Small intestine (tissue), 7 donors: ENCODE results near the gene GSTT2. TPM values are rescaled to one million over a fixed set of nuclear protein-coding genes. Genes with fewer than 3 reads are reported as not detected.
"Not testable (repeated sequence)": the region's sequence is repeated elsewhere in the genome, so short reads cannot be mapped to it uniquely, and the experiment has no call there.

Experiments used
- DNase-seq, 2 donors: peaks; one replicate each; pipeline versions ENCODE4 v3.0.0 to v3.0.0-alpha.2; 2013
- FAIRE-seq: peaks from 2 replicates; lab custom pipeline; 2012; peaks lifted over from hg19 to GRCh38; lab: Jason Lieb, UNC
- H3K27ac ChIP-seq, 3 donors: one replicate each; pipeline ENCODE4 v1.5.1; 2013; ENCODE audit warnings: low read length in 2 of 3, mild to moderate bottlenecking in 2 of 3, control low read depth in 1 of 3, inconsistent platforms in 1 of 3, low read depth in 1 of 3, moderate library complexity in 1 of 3
- H3K27me3 ChIP-seq, 3 donors: one replicate each; pipeline ENCODE4 v1.6.1; 2013; ENCODE audit warnings: low read length in 3 of 3, inconsistent platforms in 1 of 3; ENCODE audit not compliant: control insufficient read depth in 3 of 3, insufficient read depth in 3 of 3
- H3K36me3 ChIP-seq, 3 donors: one replicate each; pipeline ENCODE4 v1.6.1; 2013; ENCODE audit warnings: low read length in 3 of 3, inconsistent platforms in 1 of 3, low read depth in 1 of 3, mild to moderate bottlenecking in 1 of 3, moderate library complexity in 1 of 3; ENCODE audit not compliant: control insufficient read depth in 3 of 3, insufficient read depth in 2 of 3
- H3K4me1 ChIP-seq, 3 donors: one replicate each; pipeline ENCODE4 v1.6.1; 2013; ENCODE audit warnings: low read length in 2 of 3, inconsistent platforms in 1 of 3, low read depth in 1 of 3, mild to moderate bottlenecking in 1 of 3, moderate library complexity in 1 of 3; ENCODE audit not compliant: control insufficient read depth in 3 of 3, insufficient read depth in 2 of 3
- H3K4me3 ChIP-seq, 3 donors: one replicate each; pipeline ENCODE4 v1.5.1; 2013; ENCODE audit warnings: low read length in 3 of 3, control low read depth in 1 of 3, inconsistent platforms in 1 of 3, low read depth in 1 of 3, mild to moderate bottlenecking in 1 of 3, moderate library complexity in 1 of 3
- H3K9me3 ChIP-seq, 2 donors: one replicate each; pipeline ENCODE4 v1.6.1; 2013; ENCODE audit warnings: low read depth in 1 of 2, low read length in 1 of 2; ENCODE audit not compliant: control insufficient read depth in 2 of 2, insufficient read depth in 1 of 2
- WGBS, 3 donors: extraction: QIAGEN DNeasy Blood & Tissue Kit; methylation state at CpG; one replicate each; pipeline ENCODE4 v1.1.7; 2013; 5-methylcytosine and 5-hydroxymethylcytosine counted together
- polyA plus RNA-seq, 4 donors: library from polyadenylated mRNA; stranded (reverse) in 3 of 4; unstranded in 1 of 4; fragments of 200-250 nt in 3 of 4; fragments of 120-200 nt in 1 of 4; gene quantifications; one replicate each; pipeline versions ENCODE4 v1.2.1 to v1.2.3, GENCODE V29; 2013
- donor health status: healthy with polysubstance abuse.
- donor health status: control.
- donor health status: control.
- donor health status: Bipolar disorder and iron deficiency.
- donor health status: healthy.

The GSTT2 gene
- polyA plus RNA-seq, 4 donors, result 0.19 to 1.4 (median 0.81) TPM; not detected in 1

GRCh38 chr22:23969071-23969470, 10.9 kb upstream of the GSTT2 start:
- Histone ChIP-seq H3K4me3 (no peak overlapping the region), H3K36me3 (peaks cover 0 to 28% (median 8%) of the 10 kb centered on the region in 3 donors), H3K27me3 (no peaks in the 10 kb centered on the region), H3K27ac (no peak overlapping the region), H3K9me3 (no peaks in the 10 kb centered on the region), H3K4me1 (no peaks in the 10 kb centered on the region)
- WGBS, 3 donors, result 84 to 97% (median 86%) methylated on average over 3 of the region's 3 CpGs
- DNase-seq (no peak), FAIRE-seq (no peak)

DNA sequence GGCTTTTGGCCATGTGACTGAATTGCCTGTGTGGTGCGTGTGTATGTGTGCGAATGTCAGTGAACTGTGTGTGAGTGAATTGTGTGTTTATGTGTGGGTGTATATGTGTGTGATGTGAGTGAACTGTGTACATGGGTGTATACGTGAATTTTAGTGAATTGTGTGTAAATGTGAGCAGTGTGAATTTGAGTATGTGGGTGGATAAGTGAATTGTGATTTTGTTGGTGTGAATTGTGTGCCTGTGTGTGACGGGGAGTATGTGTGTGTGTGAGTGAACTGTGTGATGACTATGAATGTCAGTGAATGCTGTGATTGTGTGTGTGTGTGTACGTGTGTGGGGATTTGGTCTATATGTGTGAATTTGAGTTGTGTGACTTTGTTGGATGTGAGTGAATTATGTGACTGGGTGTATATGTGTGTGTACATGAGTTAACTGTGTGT, 9.7 kb upstream of the GSTT2 start:
- Histone ChIP-seq H3K36me3 (peaks cover 0 to 28% (median 8%) of the 10 kb centered on the region in 3 donors), H3K9me3 (no peaks in the 10 kb centered on the region), H3K27me3 (no peaks in the 10 kb centered on the region), H3K4me3 (no peak overlapping the region), H3K27ac (no peak overlapping the region), H3K4me1 (no peaks in the 10 kb centered on the region)
- DNase-seq, result no peak
- 70 to 90% (median 74%) methylated on average over 5 of the region's 5 CpGs for WGBS, 3 donors
- no peak for FAIRE-seq

GRCh38 chr22:23970816-23971486, 9.0 kb upstream of the GSTT2 start:
- FAIRE-seq, result no peak
- Histone ChIP-seq H3K4me3 (no peak overlapping the region), H3K27ac (no peak overlapping the region)

GRCh38 chr22:23971927-23972326, 8.0 kb upstream of the GSTT2 start:
- peaks cover 0 to 28% (median 8%) of the 10 kb centered on the region in 3 donors for H3K36me3 ChIP-seq
- not testable (repeated sequence) for H3K27me3 ChIP-seq, H3K4me3 ChIP-seq, FAIRE-seq, H3K9me3 ChIP-seq, H3K27ac ChIP-seq, H3K4me1 ChIP-seq, DNase-seq
- 82 to 99% (median 95%) methylated on average over 3 of the region's 3 CpGs for WGBS, 3 donors

More at GRCh38 chr22:23970816-23971486, 9.0 kb upstream of the GSTT2 start:
- Histone ChIP-seq H3K27me3 (no peaks in the 10 kb centered on the region), H3K36me3 (peaks cover 0 to 28% (median 8%) of the 10 kb centered on the region in 3 donors), H3K9me3 (no peaks in the 10 kb centered on the region), H3K4me1 (no peaks in the 10 kb centered on the region)
- no peak for DNase-seq
- 54 to 89% (median 64%) methylated on average over 6 of the region's 6 CpGs for WGBS, 3 donors

DNA sequence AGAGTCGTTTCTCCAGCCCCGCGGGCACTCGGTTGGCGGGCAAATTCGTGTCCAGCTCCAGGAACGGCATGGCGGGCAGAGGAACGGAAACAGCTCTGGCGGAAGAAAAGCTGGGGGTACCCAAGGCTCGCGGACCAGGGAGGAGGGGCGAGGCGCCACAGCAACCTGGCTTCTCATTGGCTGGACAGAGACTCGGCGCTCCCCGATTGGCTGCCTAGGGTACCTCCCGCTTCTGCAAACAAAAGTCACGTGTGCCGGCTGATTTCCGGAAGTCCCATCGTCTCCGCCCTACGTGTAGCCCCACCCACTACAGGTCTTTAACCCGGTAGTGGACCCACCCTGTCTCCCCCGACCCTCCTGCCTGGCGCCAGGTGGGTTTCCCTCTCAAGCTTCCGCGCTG, 5.6 kb upstream of the GSTT2 start, which contains the start of gene DDT:
Gene DDT (minus strand): TSS at position 97 of the 400 bp plus-strand sequence. CDS start 27 bp downstream, at position 70.
- not testable (repeated sequence) for H3K27ac ChIP-seq, FAIRE-seq, H3K4me1 ChIP-seq, DNase-seq, H3K27me3 ChIP-seq, H3K9me3 ChIP-seq, H3K4me3 ChIP-seq
- no CpG with 5 or more reads among the region's 29 CpGs for WGBS, 3 donors
- peaks cover 0 to 24% (median 8%) of the 10 kb centered on the region in 3 donors for H3K36me3 ChIP-seq

GRCh38 chr22:23974836-23975352, 5.0 kb upstream of the GSTT2 start:
- not testable (repeated sequence) for H3K27ac ChIP-seq, H3K27me3 ChIP-seq, DNase-seq, H3K9me3 ChIP-seq, H3K4me3 ChIP-seq, H3K4me1 ChIP-seq, FAIRE-seq
- WGBS, 3 donors, result 2 to 22% (median 7%) methylated on average over 6 to 8 of the region's 27 CpGs
- H3K36me3 ChIP-seq, result peaks cover 0 to 18% (median 8%) of the 10 kb centered on the region in 3 donors

- H3K9me3 ChIP-seq, H3K4me1 ChIP-seq, H3K4me3 ChIP-seq, DNase-seq, H3K27me3 ChIP-seq, H3K27ac ChIP-seq, H3K36me3 ChIP-seq, FAIRE-seq: not testable (repeated sequence)
- WGBS, 3 donors, result 63 to 78% (median 77%) methylated on average over 3 to 8 of the region's 12 CpGs
Measured at GRCh38 chr22:23977304-23977703, 2.6 kb upstream of the GSTT2 start.

DNA sequence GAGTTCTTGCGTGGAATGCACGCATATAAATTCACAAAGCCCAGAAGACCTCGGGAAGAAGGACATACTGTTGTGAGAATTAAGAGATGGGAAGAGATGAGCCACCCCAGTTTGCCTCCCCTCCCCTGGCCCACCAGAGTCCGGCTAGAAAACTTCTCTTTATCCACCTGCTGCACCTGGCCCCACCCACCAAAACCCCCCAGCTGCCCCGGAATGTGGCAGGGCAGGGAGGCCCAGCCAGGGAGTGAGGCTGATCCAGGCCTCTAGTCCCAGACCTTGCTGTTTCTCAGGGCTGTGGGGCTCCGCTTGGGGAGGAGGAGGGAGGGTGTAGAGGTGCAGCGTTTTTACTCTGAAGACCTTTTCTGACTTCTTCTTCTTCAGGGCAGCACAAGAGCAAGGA, 633 bp downstream of the GSTT2 start:
- H3K4me3 ChIP-seq, H3K4me1 ChIP-seq, DNase-seq, H3K27ac ChIP-seq, H3K9me3 ChIP-seq, H3K27me3 ChIP-seq, H3K36me3 ChIP-seq, FAIRE-seq: not testable (repeated sequence)
- 19 to 39% methylated on average over 4 to 6 of the region's 7 CpGs; no CpG with 5 or more reads in 1 of the 3 donors for WGBS, 3 donors
